GM19397 (cell line): ENCODE data around the gene MRM1.
"Not testable (repeated sequence)": the region's sequence is repeated elsewhere in the genome, so short reads cannot be mapped to it uniquely, and the experiment has no call there.

Source experiments
- ATAC-seq: cut with Tn5 transposase; IDR thresholded peaks from one replicate; pipeline ENCODE4 v1.9.1; 2021; ENCODE audit warnings: mild to moderate bottlenecking, moderate library complexity; ENCODE audit not compliant: unreplicated experiment

The MRM1 gene

DNA sequence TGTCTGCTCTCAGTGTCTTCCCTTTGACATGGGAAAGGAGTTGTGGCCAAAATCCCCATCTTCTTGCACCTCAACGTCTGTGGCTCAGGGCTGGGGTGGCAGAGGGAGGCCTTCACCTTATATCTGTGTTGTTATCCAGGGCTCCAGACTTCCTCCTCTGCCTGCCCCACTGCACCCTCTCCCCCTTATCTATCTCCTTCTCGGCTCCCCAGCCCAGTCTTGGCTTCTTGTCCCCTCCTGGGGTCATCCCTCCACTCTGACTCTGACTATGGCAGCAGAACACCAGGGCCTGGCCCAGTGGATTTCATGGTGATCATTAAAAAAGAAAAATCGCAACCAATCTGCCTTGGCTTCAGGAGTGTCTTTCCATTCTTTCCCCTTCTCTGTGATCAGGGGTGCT is 918 bp upstream of the MRM1 start:
- ATAC-seq = no peak

DNA sequence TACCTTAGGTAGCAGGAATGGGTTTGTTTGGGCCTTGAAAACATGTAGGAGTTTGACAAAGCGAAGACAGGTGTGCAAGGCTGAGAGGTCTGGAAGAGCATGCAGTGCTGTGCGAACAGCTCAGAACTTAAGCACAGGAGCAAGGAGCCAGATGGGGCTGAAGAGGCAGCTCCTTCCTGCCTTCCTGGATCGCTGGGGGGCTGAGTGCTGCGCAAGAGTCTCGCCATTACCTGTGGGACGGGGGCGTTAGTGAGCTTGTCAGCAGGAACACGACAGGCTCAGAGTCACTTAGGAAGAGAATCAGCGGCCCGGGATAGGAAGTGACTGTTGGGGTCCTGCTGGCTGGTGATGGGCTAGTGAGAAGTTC is 464 bp upstream of the MRM1 start:
- ATAC-seq = no peak

DNA sequence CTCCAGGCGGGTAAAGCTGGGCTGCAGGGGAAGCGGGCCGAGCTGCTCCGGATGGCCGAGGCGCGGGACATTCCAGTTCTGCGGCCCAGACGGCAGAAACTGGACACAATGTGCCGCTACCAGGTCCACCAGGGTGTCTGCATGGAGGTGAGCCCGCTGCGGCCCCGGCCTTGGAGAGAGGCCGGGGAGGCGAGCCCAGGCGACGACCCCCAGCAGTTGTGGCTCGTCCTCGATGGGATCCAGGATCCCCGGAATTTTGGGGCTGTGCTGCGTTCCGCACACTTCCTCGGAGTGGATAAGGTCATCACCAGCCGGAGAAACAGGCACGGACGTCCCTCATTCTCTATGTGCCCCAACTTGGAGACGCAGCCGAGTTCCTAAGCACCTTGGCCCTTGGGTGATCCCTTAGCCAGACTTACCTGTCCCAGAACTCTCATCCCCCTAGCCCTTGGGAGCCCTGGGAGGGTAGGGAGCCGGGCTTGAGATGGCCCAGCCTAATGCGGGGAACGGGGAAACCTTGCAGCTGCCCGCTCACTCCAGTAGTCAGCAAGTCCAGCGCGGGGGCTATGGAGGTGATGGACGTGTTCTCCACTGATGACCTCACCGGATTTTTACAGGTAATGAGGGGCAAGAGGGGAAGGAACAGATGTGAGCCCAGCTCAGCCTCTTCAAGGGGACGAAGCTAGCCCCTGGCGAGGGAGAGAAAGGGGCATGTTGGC is 806 bp downstream of the MRM1 start:
- peak; percentile 10 for ATAC-seq

GRCh38 chr17:36602924-36603384 is 1.6 kb downstream of the MRM1 start:
- no peak for ATAC-seq

GRCh38 chr17:36605028-36605427 is 3.6 kb downstream of the MRM1 start:
- ATAC-seq = not testable (repeated sequence)

GRCh38 chr17:36608280-36608679 is 6.9 kb downstream of the MRM1 start:
- ATAC-seq = no peak

DNA sequence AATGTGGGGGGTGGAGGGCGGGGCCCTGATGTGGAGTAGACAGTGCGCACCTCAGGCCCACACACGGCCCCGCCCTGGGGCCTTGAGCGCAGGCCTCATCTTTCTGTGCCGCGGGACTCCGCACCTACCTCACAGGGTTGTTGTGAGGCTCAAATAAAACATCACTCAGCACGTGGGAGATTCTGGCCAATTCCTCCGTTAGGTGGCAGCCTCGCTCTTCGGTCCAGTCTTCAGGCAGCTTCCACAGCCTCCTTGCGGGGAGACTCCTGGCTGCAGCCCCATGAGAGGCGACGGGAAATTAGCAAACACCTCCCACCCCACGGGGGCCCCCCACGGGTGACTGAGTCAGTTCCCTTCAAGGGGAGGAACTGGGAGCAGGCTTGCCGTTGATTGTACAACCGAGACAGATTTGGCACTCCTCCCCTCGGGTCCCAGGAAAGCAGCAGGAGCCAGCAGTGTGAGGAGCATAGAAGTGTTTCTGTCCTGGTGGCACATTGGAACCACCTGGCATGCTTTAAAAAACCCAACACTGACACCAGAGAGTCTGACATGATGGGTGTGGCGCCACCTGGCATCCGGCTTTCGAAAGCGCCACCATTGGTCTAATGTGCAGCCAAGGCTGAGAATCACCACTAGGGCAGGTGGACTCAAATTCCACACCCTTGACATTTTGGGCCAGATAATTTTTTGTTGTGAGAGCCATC is 7.6 kb downstream of the MRM1 start:
- ATAC-seq = no peak

DNA sequence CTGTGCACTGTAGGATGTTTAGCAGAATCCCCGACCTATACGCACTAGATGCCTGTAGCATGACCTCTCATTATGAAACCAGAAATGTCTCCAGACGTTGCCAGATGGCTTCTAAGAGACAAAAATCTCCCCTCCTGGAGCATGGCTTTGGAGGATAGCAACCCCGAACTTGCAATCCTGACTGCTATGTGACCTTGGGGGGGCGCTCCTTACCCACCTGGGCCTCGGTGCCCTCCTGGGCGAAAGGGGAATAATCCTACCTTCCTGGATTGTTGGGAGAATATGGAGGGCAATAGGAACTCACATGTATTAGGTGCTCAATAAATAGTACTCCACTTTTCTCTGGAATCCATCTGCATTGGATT is 8.1 kb downstream of the MRM1 start:
- ATAC-seq = no peak

DNA sequence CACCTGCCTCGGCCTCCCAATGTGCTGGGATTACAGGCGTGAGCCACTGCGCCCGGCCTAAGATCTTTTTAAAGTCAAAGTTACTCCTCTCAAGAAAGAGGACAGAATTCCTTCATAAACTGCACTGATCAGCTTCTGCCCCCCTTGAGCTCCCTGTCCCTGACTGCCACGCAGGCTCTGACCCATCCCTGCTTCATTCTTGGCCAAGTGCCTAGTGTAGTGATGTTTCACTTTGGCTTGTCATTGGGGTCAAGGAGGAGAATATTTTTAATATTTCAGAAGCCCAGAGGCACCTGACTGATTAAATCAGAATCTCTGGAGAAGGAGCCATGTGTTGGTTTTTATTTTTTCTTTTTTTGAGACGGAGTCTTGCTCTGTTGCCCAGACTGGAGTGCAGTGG is 9.1 kb downstream of the MRM1 start:
- ATAC-seq = no peak

GRCh38 chr17:36611345-36612072 is 10.1 kb downstream of the MRM1 start:
- ATAC-seq = no peak

DNA sequence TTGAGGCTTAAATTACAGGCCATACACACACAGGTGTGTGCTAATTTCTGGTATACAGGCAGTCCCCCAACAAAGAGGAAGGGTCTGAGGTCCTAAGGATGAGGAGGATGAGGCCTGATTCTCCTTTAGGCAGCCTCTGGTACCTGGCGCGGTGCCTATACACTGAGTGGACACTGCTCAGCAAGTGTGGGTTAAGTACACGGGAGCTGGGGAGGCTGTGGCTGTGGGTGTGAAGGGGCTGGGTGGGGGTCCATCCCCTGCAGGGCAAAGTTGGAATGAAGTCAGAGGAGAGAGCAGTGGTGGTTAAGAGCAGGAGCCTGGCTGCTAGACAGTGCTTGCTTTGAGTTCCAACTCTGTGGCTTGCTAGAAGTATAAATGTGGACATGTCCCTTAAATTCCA is 10.9 kb downstream of the MRM1 start:
- ATAC-seq = no peak

GRCh38 chr17:36613155-36613554 is 11.8 kb downstream of the MRM1 start:
- ATAC-seq = no peak

DNA sequence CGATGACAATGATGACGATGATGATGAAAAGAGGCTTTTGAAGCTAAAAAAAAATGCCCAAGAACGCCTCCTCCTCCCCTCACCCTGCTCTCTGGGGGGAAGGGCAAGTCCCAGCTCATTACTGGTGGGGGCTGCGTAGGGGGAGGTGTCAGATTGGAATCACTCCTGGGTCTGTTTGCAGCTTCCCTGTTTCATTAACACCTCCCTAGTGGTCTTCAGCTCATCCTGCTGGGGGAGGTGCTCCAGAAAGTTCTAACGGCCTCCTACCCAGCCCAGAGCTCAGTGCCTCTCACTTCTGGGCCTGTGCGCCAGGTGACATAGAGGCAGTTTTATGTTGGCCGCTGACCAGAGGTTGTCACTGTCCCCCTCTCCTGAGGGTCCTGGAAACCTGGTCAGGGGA is 12.7 kb downstream of the MRM1 start:
- no peak for ATAC-seq

DNA sequence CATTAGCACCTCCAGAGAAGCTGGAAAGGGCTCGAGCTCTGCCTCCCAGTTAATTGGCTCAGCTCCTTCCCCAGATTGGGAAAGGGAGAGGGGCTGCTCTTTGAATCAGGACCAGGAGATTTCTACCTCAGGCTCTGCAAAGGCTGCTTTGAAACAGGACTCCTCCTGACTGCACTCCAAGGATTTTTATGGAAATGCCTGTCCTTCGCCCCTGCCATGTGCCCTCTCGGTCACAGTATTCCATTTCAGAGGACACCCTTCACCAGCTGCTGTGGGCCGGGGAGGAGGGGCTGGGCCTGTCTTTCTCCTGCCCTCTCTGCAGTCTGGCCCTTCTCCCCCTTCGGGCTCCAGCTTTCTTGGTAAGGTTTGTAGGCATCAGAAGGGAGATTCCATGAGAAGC is 13.6 kb downstream of the MRM1 start:
- no peak for ATAC-seq

DNA sequence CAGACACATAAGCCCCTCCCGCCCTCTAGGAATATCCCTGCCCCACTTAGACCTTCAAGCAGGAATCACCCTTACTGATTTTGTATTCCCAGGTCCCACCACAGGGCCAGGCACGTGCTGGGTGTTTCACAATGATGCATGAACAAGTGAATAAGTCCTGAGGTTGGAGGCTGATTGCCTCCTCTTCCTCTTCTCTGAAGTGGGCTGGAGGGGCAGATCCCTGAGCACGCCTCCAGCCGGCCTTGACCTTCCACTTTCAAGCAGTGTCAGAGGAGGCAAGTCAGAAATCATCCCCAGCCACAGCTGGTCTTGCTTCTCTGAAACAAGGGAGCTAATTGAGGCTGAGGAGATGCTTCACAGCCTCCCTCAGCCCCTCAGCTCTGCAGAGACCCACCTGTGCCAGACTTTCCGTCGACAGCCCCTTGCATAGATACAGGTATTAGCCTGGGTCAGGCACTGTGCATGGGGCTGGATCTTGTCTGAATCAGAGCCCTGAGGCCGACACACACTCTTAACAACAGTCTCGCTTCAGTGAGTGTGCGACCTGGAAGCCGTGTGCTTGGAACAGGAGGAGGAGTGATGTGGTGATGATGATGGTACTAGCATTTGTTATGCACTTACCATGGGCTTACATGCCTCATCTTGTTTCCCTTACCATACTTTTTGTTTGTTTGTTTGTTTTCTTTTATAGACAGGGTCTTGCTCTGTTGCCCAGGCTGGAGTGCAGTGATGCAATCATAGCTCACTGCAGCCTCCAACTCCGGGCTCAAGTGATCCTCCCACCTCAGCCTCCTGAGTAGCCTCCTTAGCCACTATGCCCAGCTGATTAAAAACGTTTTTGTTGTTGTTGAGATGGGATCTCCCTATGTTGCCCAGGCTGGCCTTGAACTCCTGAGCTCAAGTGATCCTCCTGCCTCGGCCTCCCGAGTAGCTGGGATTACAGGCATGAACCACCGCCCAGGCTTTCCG is 15.0 kb downstream of the MRM1 start:
- no peak for ATAC-seq

DNA sequence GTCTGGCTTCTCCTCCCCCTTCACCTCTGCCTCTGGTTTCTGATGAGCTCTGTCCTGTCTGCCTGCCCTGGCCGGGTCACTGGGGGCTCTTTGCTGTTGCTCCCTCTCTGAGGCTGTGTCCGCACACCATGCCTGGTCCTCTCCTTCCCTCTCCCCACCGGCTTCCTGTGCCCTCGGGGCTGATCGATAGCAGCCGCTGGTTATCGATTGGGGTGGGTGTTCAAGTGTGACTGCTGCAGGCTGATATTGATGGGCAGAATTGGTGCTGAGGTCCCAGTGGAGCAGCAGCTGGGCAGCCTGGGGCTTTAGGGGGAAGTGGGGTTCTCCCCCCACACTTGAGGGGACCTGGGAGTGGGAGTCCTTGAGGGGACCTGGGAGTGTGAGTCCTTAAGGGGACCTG is 16.4 kb downstream of the MRM1 start:
- no peak for ATAC-seq

- ATAC-seq = no peak
Observed at GRCh38 chr17:36623281-36623680, 21.9 kb downstream of the MRM1 start.

DNA sequence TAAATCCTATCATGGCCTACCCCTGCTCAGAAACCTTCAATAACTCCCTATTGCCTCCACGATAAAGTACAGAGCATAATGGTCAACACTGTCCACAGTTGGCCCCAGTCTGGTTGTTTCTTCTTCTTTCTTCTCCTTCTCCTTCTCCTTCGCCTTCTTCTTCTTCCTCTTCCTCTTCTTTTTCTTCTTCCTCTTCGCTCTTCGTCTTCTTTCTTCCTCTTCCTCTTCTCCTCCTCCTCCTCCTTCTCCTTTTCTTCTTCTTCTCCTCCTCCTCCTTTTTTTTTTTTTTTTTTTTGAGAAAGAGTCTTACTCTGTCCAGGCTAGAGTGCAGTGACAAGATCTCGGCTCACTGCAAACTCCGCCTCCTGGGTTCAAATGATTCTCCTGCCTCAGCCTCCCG is 23.8 kb downstream of the MRM1 start:
- ATAC-seq = no peak

- no peak for ATAC-seq
Observed at GRCh38 chr17:36627101-36627500, 25.7 kb downstream of the MRM1 start.

GRCh38 chr17:36628576-36628975 is 27.2 kb downstream of the MRM1 start:
- ATAC-seq = no peak
